NT2/D1 (cell line): ENCODE results near the gene CCDC86.

Experiments used
- YY1 ChIP-seq: IDR thresholded peaks from 2 replicates; pipeline ENCODE4 v1.6.1; 2011; ENCODE audit not compliant: insufficient read length, insufficient read depth
- ZNF274 ChIP-seq: IDR thresholded peaks from 2 replicates; pipeline ENCODE4 v1.6.1; 2011; ENCODE audit warnings: mild to moderate bottlenecking, low read depth, low read length

- TF ChIP-seq ZNF274 (no peak), YY1 (no peak)
Measured at GRCh38 chr11:60838132-60838531, 3.8 kb upstream of the CCDC86 start.
